Trophoblast cell (in vitro differentiated cells and primary cell): Measurements from ENCODE around the gene PGF.
A peak's percentile ranks its signal among the peaks of the same experiment; 100 is the strongest.

ENCODE experiments used
- DNase-seq, 2 donors: peaks; one replicate each; pipeline ENCODE4 v3.0.0-alpha.2; 2016
- H2AFZ ChIP-seq: 2 replicates; pipeline ENCODE4 v1.6.1; 2013; ENCODE audit warnings: low read length, moderate library complexity, mild to moderate bottlenecking; ENCODE audit not compliant: insufficient read depth, poor library complexity
- H2AK5ac ChIP-seq: 2 replicates; pipeline ENCODE4 v1.6.1; 2013; ENCODE audit warnings: mild to moderate bottlenecking, low read length
- H2BK120ac ChIP-seq: 2 replicates; pipeline ENCODE4 v1.6.1; 2013; ENCODE audit warnings: low read length, mild to moderate bottlenecking, moderate library complexity; ENCODE audit not compliant: insufficient read depth, poor library complexity
- H2BK12ac ChIP-seq: 2 replicates; pipeline ENCODE4 v1.6.1; 2013; ENCODE audit warnings: mild to moderate bottlenecking, low read length, moderate library complexity
- H2BK5ac ChIP-seq: 2 replicates; pipeline ENCODE4 v1.6.1; 2013; ENCODE audit warnings: low read length, low read depth, moderate library complexity, mild to moderate bottlenecking; ENCODE audit not compliant: poor library complexity
- H3K14ac ChIP-seq: 2 replicates; pipeline ENCODE4 v1.6.1; 2013; ENCODE audit warnings: mild to moderate bottlenecking, low read length
- H3K18ac ChIP-seq: 2 replicates; pipeline ENCODE4 v1.6.1; 2013; ENCODE audit warnings: mild to moderate bottlenecking, low read length
- H3K23ac ChIP-seq: 2 replicates; pipeline ENCODE4 v1.6.1; 2013; ENCODE audit warnings: low read length
- H3K27ac ChIP-seq: 2 replicates; pipeline ENCODE4 v1.5.1; 2013; ENCODE audit warnings: low read depth, mild to moderate bottlenecking, inconsistent platforms, low read length, moderate library complexity
- H3K27me3 ChIP-seq: 2 replicates; pipeline ENCODE4 v1.6.1; 2013; ENCODE audit warnings: inconsistent platforms, mild to moderate bottlenecking, low read length, moderate library complexity; ENCODE audit not compliant: insufficient read depth
- H3K36me3 ChIP-seq, 2 experiments: 1 replicate in 1 of 2; 2 replicates in 1 of 2; pipeline ENCODE4 v1.6.1; 2013; ENCODE audit warnings: low read length in 2 of 2, mild to moderate bottlenecking in 2 of 2, moderate library complexity in 1 of 2; ENCODE audit not compliant: insufficient read depth in 2 of 2, control insufficient read depth in 1 of 2
- H3K4ac ChIP-seq: 2 replicates; pipeline ENCODE4 v1.6.1; 2013; ENCODE audit warnings: low read depth, mild to moderate bottlenecking, low read length, moderate library complexity
- H3K4me1 ChIP-seq, 2 experiments: 1 replicate in 1 of 2; 2 replicates in 1 of 2; pipeline ENCODE4 v1.6.1; 2013; ENCODE audit warnings: low read length in 2 of 2, mild to moderate bottlenecking in 2 of 2, moderate library complexity in 1 of 2; ENCODE audit not compliant: insufficient read depth in 2 of 2, control insufficient read depth in 1 of 2
- H3K4me2 ChIP-seq: 2 replicates; pipeline ENCODE4 v1.6.1; 2013; ENCODE audit warnings: inconsistent platforms, mild to moderate bottlenecking, low read length, moderate library complexity
- H3K4me3 ChIP-seq: 2 replicates; pipeline ENCODE4 v1.5.1; 2013; ENCODE audit warnings: mild to moderate bottlenecking, low read depth, low read length, inconsistent platforms
- H3K79me1 ChIP-seq: one replicate; pipeline ENCODE4 v1.6.1; 2013; ENCODE audit warnings: low read length
- H3K79me2 ChIP-seq: 2 replicates; pipeline ENCODE4 v1.6.1; 2013; ENCODE audit warnings: low read length, mild to moderate bottlenecking; ENCODE audit not compliant: control insufficient read depth, insufficient read depth, poor library complexity
- H3K9ac ChIP-seq: 2 replicates; pipeline ENCODE4 v1.6.1; 2013; ENCODE audit warnings: mild to moderate bottlenecking, low read length
- H3K9me3 ChIP-seq: 2 replicates; pipeline ENCODE4 v1.6.1; 2013; ENCODE audit warnings: low read depth, mild to moderate bottlenecking, control low read depth, inconsistent platforms, low read length; ENCODE audit not compliant: insufficient read depth
- H4K12ac ChIP-seq: 2 replicates; pipeline ENCODE4 v1.6.1; 2013; ENCODE audit warnings: low read depth, mild to moderate bottlenecking, low read length, moderate library complexity
- H4K8ac ChIP-seq: 2 replicates; pipeline ENCODE4 v1.6.1; 2013; ENCODE audit warnings: low read depth, mild to moderate bottlenecking, low read length, moderate library complexity
- H4K91ac ChIP-seq: one replicate; pipeline ENCODE4 v1.6.1; 2013; ENCODE audit warnings: low read depth, mild to moderate bottlenecking, low read length, moderate library complexity
- WGBS: extraction: QIAGEN DNeasy Blood & Tissue Kit; methylation state at CpG from one replicate; pipeline ENCODE4 v1.1.7; 2013; ENCODE audit warnings: missing lambda C conversion rate; ENCODE audit not compliant: insufficient read length, insufficient coverage; ENCODE audit errors: extremely low coverage; 5-methylcytosine and 5-hydroxymethylcytosine counted together

PGF gene

GRCh38 chr14:74896400-74896799 is 59.0 kb downstream of the PGF start:
- Histone ChIP-seq H2BK12ac (no peak overlapping the region), H3K14ac (no peak overlapping the region), H3K4me2 (no peak overlapping the region), H3K36me3 (peaks cover 51 to 69% of the 10 kb centered on the region in 2 experiments), H3K79me2 (no peaks in the 10 kb centered on the region), H2AFZ (no peak overlapping the region), H3K18ac (no peak overlapping the region), H3K4ac (no peak overlapping the region), H3K23ac (no peak overlapping the region), H3K4me3 (no peak overlapping the region), H3K27ac (no peak overlapping the region), H4K8ac (no peak overlapping the region), H4K91ac (no peak overlapping the region), H2BK120ac (no peak overlapping the region), H3K9ac (no peak overlapping the region), H3K9me3 (no peaks in the 10 kb centered on the region), H3K27me3 (no peaks in the 10 kb centered on the region), H3K79me1 (no peaks in the 10 kb centered on the region), H2BK5ac (no peak overlapping the region), H4K12ac (no peak overlapping the region), H2AK5ac (no peak overlapping the region), H3K4me1 (no peaks in the 10 kb centered on the region)
- WGBS = no CpG with 5 or more reads among the region's 3 CpGs
- DNase-seq = peak in 1 of 2 donors; percentile 13

- Histone ChIP-seq H3K4ac (no peak overlapping the region), H3K4me3 (no peak overlapping the region), H3K79me2 (no peaks in the 10 kb centered on the region), H4K12ac (no peak overlapping the region), H2BK120ac (no peak overlapping the region), H3K4me1 (peaks cover 3% of the 10 kb centered on the region in 2 experiments), H2BK12ac (no peak overlapping the region), H3K9me3 (no peaks in the 10 kb centered on the region), H2AFZ (no peak overlapping the region), H3K23ac (no peak overlapping the region), H3K4me2 (no peak overlapping the region), H3K18ac (no peak overlapping the region), H3K27ac (no peak overlapping the region), H2AK5ac (no peak overlapping the region), H3K79me1 (no peaks in the 10 kb centered on the region), H3K27me3 (no peaks in the 10 kb centered on the region), H2BK5ac (no peak overlapping the region), H4K8ac (no peak overlapping the region), H4K91ac (no peak overlapping the region), H3K14ac (no peak overlapping the region), H3K9ac (no peak overlapping the region), H3K36me3 (peaks cover 45 to 58% of the 10 kb centered on the region in 2 experiments)
- DNase-seq = no peak
- no CpG with 5 or more reads among the region's 4 CpGs for WGBS
Observed at GRCh38 chr14:74893614-74894091, 61.7 kb downstream of the PGF start.

GRCh38 chr14:74892745-74893144 is 62.7 kb downstream of the PGF start:
- Histone ChIP-seq H3K79me1 (no peaks in the 10 kb centered on the region), H3K79me2 (no peaks in the 10 kb centered on the region), H4K91ac (no peak overlapping the region), H4K8ac (no peak overlapping the region), H3K9ac (no peak overlapping the region), H3K4me1 (peaks cover 4 to 8% of the 10 kb centered on the region in 2 experiments), H4K12ac (no peak overlapping the region), H3K14ac (no peak overlapping the region), H3K9me3 (no peaks in the 10 kb centered on the region), H3K27ac (no peak overlapping the region), H2BK12ac (no peak overlapping the region), H3K27me3 (no peaks in the 10 kb centered on the region), H3K36me3 (peaks cover 40 to 53% of the 10 kb centered on the region in 2 experiments), H3K4ac (no peak overlapping the region), H2BK5ac (no peak overlapping the region), H3K23ac (no peak overlapping the region), H2AFZ (no peak overlapping the region), H3K4me3 (no peak overlapping the region), H2BK120ac (no peak overlapping the region), H3K4me2 (no peak overlapping the region), H3K18ac (no peak overlapping the region), H2AK5ac (no peak overlapping the region)
- no CpG with 5 or more reads among the region's 5 CpGs for WGBS
- DNase-seq = no peak

DNA sequence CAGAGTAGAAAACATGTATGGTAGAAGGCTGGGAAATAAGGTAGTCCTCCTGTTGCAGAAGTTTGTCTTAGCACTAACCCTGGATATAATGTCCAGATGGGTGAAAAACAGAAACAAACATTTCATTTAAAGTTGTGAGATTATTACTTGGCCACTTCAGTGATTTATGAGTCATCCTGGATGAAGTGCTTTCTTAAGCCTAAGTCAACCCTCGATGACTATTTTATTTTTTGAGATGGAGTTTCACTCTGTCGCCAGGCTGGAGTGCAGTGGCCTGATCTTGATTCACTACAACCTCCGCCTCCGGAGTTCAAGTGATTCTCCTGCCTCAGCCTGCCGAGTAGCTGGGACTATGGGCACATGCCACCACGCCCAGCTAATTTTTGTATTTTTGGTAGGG is 63.5 kb downstream of the PGF start:
- WGBS = no CpG with 5 or more reads among the region's 6 CpGs
- no peak overlapping the region for H2AFZ ChIP-seq
- H3K79me2 ChIP-seq = no peaks in the 10 kb centered on the region
- H2AK5ac ChIP-seq = no peak overlapping the region
- no peak overlapping the region for H3K23ac ChIP-seq
- peaks cover 4 to 8% of the 10 kb centered on the region in 2 experiments for H3K4me1 ChIP-seq
- H3K4me2 ChIP-seq = no peak overlapping the region
- no peak overlapping the region for H2BK5ac ChIP-seq
- H3K18ac ChIP-seq = no peak overlapping the region
- H3K4ac ChIP-seq = no peak overlapping the region
- no peak overlapping the region for H3K9ac ChIP-seq
- DNase-seq = no peak
- H4K91ac ChIP-seq = no peak overlapping the region
- H3K27ac ChIP-seq = no peak overlapping the region
- H3K27me3 ChIP-seq = no peaks in the 10 kb centered on the region
- peaks cover 40 to 47% of the 10 kb centered on the region in 2 experiments for H3K36me3 ChIP-seq
- H2BK12ac ChIP-seq = no peak overlapping the region
- no peak overlapping the region for H3K14ac ChIP-seq
- no peaks in the 10 kb centered on the region for H3K9me3 ChIP-seq
- no peak overlapping the region for H4K8ac ChIP-seq
- H2BK120ac ChIP-seq = no peak overlapping the region
- H3K79me1 ChIP-seq = no peaks in the 10 kb centered on the region
- no peak overlapping the region for H4K12ac ChIP-seq
- no peak overlapping the region for H3K4me3 ChIP-seq
